GM06990 (cell line): ENCODE data around the gene ZFYVE28.

ENCODE experiments used
- DNase-seq: peaks from one replicate; pipeline ENCODE4 v3.0.0-alpha.2; 2011; ENCODE audit not compliant: insufficient read length; ENCODE audit errors: extremely low read depth
- H3K27me3 ChIP-seq: replicated peaks from 2 replicates; pipeline ENCODE4 v1.6.0; 2011; ENCODE audit warnings: low read length; ENCODE audit not compliant: control insufficient read depth, insufficient read depth
- H3K36me3 ChIP-seq: 2 replicates; pipeline ENCODE4 v1.5.1; 2011; ENCODE audit warnings: low read length; ENCODE audit not compliant: control insufficient read depth, insufficient read depth
- H3K4me3 ChIP-seq: replicated peaks from 2 replicates; pipeline ENCODE4 v1.5.1; 2011; ENCODE audit warnings: low read depth, mild to moderate bottlenecking, control low read depth, low read length
- TF ChIP-seq, protein P1 (sequence below): IDR thresholded peaks from 2 replicates; pipeline ENCODE4 v1.5.1; 2011; ENCODE audit warnings: low read length, control low read depth, mild to moderate bottlenecking, inconsistent platforms; ENCODE audit not compliant: insufficient read depth, poor library complexity, severe bottlenecking

The ZFYVE28 gene

GRCh38 chr4:2286904-2287593, 131.4 kb downstream of the ZFYVE28 start:
- H3K36me3 ChIP-seq: no peaks in the 10 kb centered on the region
- DNase-seq: no peak
- TF ChIP-seq, protein P1, sequence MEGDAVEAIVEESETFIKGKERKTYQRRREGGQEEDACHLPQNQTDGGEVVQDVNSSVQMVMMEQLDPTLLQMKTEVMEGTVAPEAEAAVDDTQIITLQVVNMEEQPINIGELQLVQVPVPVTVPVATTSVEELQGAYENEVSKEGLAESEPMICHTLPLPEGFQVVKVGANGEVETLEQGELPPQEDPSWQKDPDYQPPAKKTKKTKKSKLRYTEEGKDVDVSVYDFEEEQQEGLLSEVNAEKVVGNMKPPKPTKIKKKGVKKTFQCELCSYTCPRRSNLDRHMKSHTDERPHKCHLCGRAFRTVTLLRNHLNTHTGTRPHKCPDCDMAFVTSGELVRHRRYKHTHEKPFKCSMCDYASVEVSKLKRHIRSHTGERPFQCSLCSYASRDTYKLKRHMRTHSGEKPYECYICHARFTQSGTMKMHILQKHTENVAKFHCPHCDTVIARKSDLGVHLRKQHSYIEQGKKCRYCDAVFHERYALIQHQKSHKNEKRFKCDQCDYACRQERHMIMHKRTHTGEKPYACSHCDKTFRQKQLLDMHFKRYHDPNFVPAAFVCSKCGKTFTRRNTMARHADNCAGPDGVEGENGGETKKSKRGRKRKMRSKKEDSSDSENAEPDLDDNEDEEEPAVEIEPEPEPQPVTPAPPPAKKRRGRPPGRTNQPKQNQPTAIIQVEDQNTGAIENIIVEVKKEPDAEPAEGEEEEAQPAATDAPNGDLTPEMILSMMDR: no peak
- no peaks in the 10 kb centered on the region; the same call in 1 of the 2 replicates for H3K27me3 ChIP-seq
- no peak overlapping the region for H3K4me3 ChIP-seq

DNA sequence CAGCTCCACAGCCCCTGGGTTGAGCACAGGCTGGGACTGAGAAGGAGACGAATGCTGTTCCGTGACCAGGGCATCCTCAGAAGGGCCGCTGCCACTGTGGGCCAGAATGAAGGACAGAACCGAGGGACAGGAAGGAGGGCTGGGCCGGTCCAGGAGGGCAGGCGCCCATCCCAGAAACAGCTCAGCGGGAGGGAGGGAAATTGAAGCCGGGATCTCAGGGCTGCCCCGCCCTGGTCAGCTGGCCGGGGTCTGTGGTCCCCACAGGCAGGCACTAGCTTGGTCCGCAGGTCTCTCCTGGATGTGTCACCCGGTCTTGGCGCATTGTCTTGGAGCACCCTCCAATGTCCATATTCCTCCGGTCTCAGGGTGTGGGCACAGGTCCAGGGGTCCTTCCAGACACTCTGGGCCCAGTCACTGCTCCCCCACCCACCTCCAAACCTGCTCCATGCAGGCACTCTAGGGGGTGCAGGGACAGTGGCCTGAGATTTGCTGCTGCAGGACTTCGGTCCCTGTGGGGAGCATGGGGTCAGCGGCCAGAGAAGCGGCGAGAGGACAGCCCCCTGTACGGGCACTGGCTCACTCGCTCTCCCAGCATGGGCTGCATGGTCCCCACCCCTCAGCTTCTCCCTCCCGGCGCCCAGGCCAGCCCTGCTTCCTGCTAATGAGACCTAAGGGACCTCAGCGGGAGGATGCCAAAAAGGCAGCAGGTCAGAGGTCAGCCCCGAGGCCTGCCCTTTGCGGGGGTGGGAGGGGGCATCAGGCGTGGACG, 132.6 kb downstream of the ZFYVE28 start:
- Histone ChIP-seq H3K27me3 (no peaks in the 10 kb centered on the region; the same call in 1 of the 2 replicates), H3K4me3 (no peak overlapping the region), H3K36me3 (no peaks in the 10 kb centered on the region)
- DNase-seq: no peak
- TF ChIP-seq, protein P1: no peak

GRCh38 chr4:2284934-2285612, 133.4 kb downstream of the ZFYVE28 start:
- TF ChIP-seq, protein P1: no peak
- Histone ChIP-seq H3K36me3 (no peaks in the 10 kb centered on the region), H3K4me3 (no peak overlapping the region), H3K27me3 (no peaks in the 10 kb centered on the region; the same call in 1 of the 2 replicates)
- DNase-seq: no peak

- DNase-seq: no peak
Observed at GRCh38 chr4:2284161-2284933, 134.1 kb downstream of the ZFYVE28 start.

More at GRCh38 chr4:2284161-2284933, 134.1 kb downstream of the ZFYVE28 start:
- H3K4me3 ChIP-seq: no peak overlapping the region
- H3K27me3 ChIP-seq: no peaks in the 10 kb centered on the region; the same call in 1 of the 2 replicates
- no peaks in the 10 kb centered on the region for H3K36me3 ChIP-seq
- TF ChIP-seq, protein P1: no peak
